Neural cell (in vitro differentiated cells): ENCODE measurements around the gene USP30.
"Not testable (repeated sequence)": the region's sequence is repeated elsewhere in the genome, so short reads cannot be mapped to it uniquely, and the experiment has no call there.

Experiments used
- POLR2AphosphoS5 ChIP-seq: IDR thresholded peaks from 2 replicates; pipeline ENCODE4 v1.6.1; 2012
- RAD21 ChIP-seq: fragments of 450-650 bp; conservative IDR thresholded peaks from 2 replicates; pipeline ENCODE4 v1.6.1; 2014; ENCODE audit warnings: antibody characterized with exemption, mild to moderate bottlenecking, moderate library complexity

DNA sequence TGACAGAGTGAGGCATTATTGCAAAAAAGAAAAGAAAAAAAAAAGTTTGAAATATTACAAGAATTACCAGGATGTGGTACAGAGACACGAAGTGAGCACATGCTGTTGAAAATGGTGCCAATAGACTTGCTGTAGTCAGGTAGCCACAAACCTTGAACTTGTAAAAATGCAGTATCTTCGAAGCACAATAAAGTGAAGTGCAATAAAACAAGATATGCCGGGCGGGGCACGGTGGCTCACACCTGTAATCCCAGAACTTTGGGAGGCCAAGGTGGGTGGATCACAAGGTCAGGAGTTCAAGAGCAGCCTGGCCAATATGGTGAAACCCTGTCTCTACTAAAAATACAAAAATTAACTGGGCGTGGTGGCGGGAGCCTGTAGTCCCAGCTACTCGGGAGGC, 2.6 kb upstream of the USP30 start:
- TF ChIP-seq POLR2AphosphoS5, RAD21: not testable (repeated sequence)
